OCI-LY7 (cell line): ENCODE results near the gene PRDM5.

Experiments used
- EZH2phosphoT487 ChIP-seq: fragments of 200-600 bp; sonication (generic); IDR thresholded peaks from 2 replicates; pipeline ENCODE4 v1.6.1; 2018; ENCODE audit warnings: low read depth, borderline replicate concordance, mild to moderate bottlenecking, mixed run types, antibody characterized with exemption, low read length, moderate library complexity, mixed read lengths
- TF ChIP-seq, protein P1 (sequence below): fragments of 200-600 bp; sonication (generic); conservative IDR thresholded peaks from 2 replicates; pipeline ENCODE4 v1.5.1; 2014; ENCODE audit warnings: mild to moderate bottlenecking, antibody characterized with exemption, low read length, moderate library complexity, mixed read lengths

DNA sequence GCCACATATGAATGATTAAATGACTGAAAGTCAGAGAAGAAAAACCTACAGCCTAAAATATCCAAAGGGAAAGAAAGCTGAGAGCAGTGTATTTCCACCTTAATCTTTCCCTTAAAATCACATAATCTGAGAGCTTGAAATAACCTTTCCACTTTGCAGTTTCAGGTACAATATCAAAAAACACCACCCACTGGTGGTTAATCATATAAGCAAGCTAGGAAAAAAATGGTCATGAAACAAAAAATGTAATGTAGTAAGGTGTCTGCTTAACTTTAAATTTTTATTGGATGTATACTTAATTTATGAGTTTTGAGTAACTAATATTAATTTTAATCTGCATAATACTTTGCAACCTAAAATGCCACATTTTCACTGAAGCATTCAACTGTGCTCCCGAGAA is 3.2 kb downstream of the PRDM5 start:
- TF ChIP-seq, protein P1, sequence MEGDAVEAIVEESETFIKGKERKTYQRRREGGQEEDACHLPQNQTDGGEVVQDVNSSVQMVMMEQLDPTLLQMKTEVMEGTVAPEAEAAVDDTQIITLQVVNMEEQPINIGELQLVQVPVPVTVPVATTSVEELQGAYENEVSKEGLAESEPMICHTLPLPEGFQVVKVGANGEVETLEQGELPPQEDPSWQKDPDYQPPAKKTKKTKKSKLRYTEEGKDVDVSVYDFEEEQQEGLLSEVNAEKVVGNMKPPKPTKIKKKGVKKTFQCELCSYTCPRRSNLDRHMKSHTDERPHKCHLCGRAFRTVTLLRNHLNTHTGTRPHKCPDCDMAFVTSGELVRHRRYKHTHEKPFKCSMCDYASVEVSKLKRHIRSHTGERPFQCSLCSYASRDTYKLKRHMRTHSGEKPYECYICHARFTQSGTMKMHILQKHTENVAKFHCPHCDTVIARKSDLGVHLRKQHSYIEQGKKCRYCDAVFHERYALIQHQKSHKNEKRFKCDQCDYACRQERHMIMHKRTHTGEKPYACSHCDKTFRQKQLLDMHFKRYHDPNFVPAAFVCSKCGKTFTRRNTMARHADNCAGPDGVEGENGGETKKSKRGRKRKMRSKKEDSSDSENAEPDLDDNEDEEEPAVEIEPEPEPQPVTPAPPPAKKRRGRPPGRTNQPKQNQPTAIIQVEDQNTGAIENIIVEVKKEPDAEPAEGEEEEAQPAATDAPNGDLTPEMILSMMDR, result peak; percentile 69
- TF ChIP-seq EZH2phosphoT487, result no peak
